ENCODE data around the gene CHID1.

CHID1 gene

GRCh38 chr11:831961-832528, 78.6 kb downstream of the CHID1 start:
- DNase-seq: no peak

GRCh38 chr11:831118-831864, 79.3 kb downstream of the CHID1 start:
- DNase-seq: no peak

- peak; percentile 87 for DNase-seq
Observed at GRCh38 chr11:830295-831117, 80.1 kb downstream of the CHID1 start.

- DNase-seq: no peak
Observed at GRCh38 chr11:829847-830294, 80.7 kb downstream of the CHID1 start.

GRCh38 chr11:829176-829846, 81.3 kb downstream of the CHID1 start:
- DNase-seq: no peak

- no peak for DNase-seq
Observed at GRCh38 chr11:828506-829175, 82.0 kb downstream of the CHID1 start.

- DNase-seq: no peak
Observed at GRCh38 chr11:827897-828192, 82.8 kb downstream of the CHID1 start, which contains the start of gene CRACR2B. CRACR2B (plus strand) TSS chr11:827919; CDS start chr11:828608, 689 bp downstream.

- no peak for DNase-seq
Observed at GRCh38 chr11:827146-827896, 83.3 kb downstream of the CHID1 start.

GRCh38 chr11:826836-827145, 83.8 kb downstream of the CHID1 start:
- no peak for DNase-seq

GRCh38 chr11:826227-826621, 84.4 kb downstream of the CHID1 start:
- no peak for DNase-seq

GRCh38 chr11:825366-826226, 85.0 kb downstream of the CHID1 start:
- DNase-seq: no peak

- DNase-seq: peak; percentile 69
Observed at GRCh38 chr11:824942-825341, 85.7 kb downstream of the CHID1 start.

GRCh38 chr11:824292-824880, 86.2 kb downstream of the CHID1 start:
- DNase-seq: peak; percentile 91

- DNase-seq: peak; percentile 70
Observed at GRCh38 chr11:823441-824291, 86.9 kb downstream of the CHID1 start.

- DNase-seq: no peak
Observed at GRCh38 chr11:821512-822371, 88.9 kb downstream of the CHID1 start.

- DNase-seq: no peak
Observed at GRCh38 chr11:820655-821511, 89.7 kb downstream of the CHID1 start.

GRCh38 chr11:819943-820649, 90.5 kb downstream of the CHID1 start:
- peak; percentile 90 for DNase-seq

Measured in NCI-H1105 treated with DMSO at 0.1 percent for 48 hours (cell line).